ENCODE data around the gene ZNF213. TPM values are rescaled to one million over a fixed set of nuclear protein-coding genes. Genes with fewer than 3 reads are reported as not detected.

ZNF213 gene
- total and polyA plus RNA-seq, 2 experiments from 2014 or later: 2.9 to 10.4 TPM

GRCh38 chr16:3122926-3123570 lies 11.8 kb upstream of the ZNF213 start:
- Histone ChIP-seq H3K27ac (ENCODE audit: low read depth) (no peak overlapping the region), H3K4me3 (peak overlapping the region; percentile 83), H2AFZ (no peak overlapping the region), H3F3A (replicated peaks; ENCODE audit: low read depth) (peaks cover 40% of the 10 kb centered on the region), H3K36me3 (ENCODE audit: insufficient read depth) (no peaks in the 10 kb centered on the region), H4K20me1 (replicated peaks; ENCODE audit: insufficient read depth) (peaks cover 10% of the 10 kb centered on the region; the same call in 1 of the 2 replicates), H3K79me2 (replicated peaks; ENCODE audit: insufficient read depth) (no peaks in the 10 kb centered on the region), H3K4me1 (ENCODE audit: insufficient read depth) (peaks cover 27% of the 10 kb centered on the region), H3K9me2 (ENCODE audit: insufficient read depth) (no peaks in the 10 kb centered on the region), H3K4me2 (peak overlapping the region; percentile 97), H3K27me3 (ENCODE audit: insufficient read depth) (no peaks in the 10 kb centered on the region)
- TF ChIP-seq STAT1 (IDR thresholded peaks at IDR 0.05; ENCODE audit: unreplicated experiment) (no peak), NANOG (IDR thresholded peaks at IDR 0.05; ENCODE audit: borderline replicate concordance) (no peak), EZH2phosphoT487 (IDR thresholded peaks at IDR 0.05; ENCODE audit: unreplicated experiment) (no peak), ETS1 (IDR thresholded peaks at IDR 0.05) (no peak), ZNF462 (CRISPR knock-in tag; IDR thresholded peaks at IDR 0.05) (no peak), JUNB (IDR thresholded peaks at IDR 0.05; ENCODE audit: unreplicated experiment) (no peak), ZNF114 (CRISPR knock-in tag; IDR thresholded peaks at IDR 0.05) (no peak), POLR2AphosphoS5 (IDR thresholded peaks at IDR 0.05; ENCODE audit: low read depth) (no peak), REST (IDR thresholded peaks at IDR 0.05; ENCODE audit: unreplicated experiment) (no peak)
- Mint-ChIP-seq H3K4me1 (peaks cover 35% of the 10 kb centered on the region), H3K4me3 (peak overlapping the region; percentile 91), H3K27me3 (ENCODE audit: insufficient read depth, low read depth, poor library complexity) (peaks cover 18% of the 10 kb centered on the region), H3K9me3 (peaks cover 2% of the 10 kb centered on the region; the same call in 2 of the 3 replicates), H3K36me3 (ENCODE audit: low read depth) (peaks cover 29% of the 10 kb centered on the region), H3K27ac (no peak overlapping the region; the same call in 1 of the 2 replicates)
- ATAC-seq (no peak), DNase-seq (ENCODE audit: low spot score) (no peak)
